Esophagus muscularis mucosa (tissue), 4 donors: ENCODE data around the gene RIOK1. TPM values are rescaled to one million over a fixed set of nuclear protein-coding genes. Genes with fewer than 3 reads are reported as not detected.

Source experiments
- DNase-seq: peaks from one replicate; pipeline ENCODE4 v3.0.0-alpha.2; 2017; ENCODE audit errors: extremely low spot score
- H3K27ac ChIP-seq, 4 donors: fragments of 200-600 bp; sonication (generic); replicated peaks in 1 of 4; 1 replicate in 3 of 4; 2 replicates in 1 of 4; pipeline ENCODE4 v1.5.1; 2016 to 2019; ENCODE audit warnings: mild to moderate bottlenecking in 1 of 4
- H3K27me3 ChIP-seq, 4 donors: fragments of 200-600 bp; sonication (generic); one replicate each; pipeline versions ENCODE4 v1.5.1 to v1.6.0; 2016 to 2019
- H3K36me3 ChIP-seq, 4 donors: fragments of 200-600 bp; sonication (generic); one replicate each; pipeline ENCODE4 v1.5.1; 2016 to 2019
- H3K4me1 ChIP-seq, 4 donors: fragments of 200-600 bp; sonication (generic); one replicate each; pipeline ENCODE4 v1.5.1; 2016 to 2019
- H3K4me3 ChIP-seq, 4 donors: fragments of 200-600 bp; sonication (generic); 1 replicate in 2 of 4; 2 replicates in 2 of 4; pipeline ENCODE4 v1.5.1; 2016 to 2019; ENCODE audit warnings: mild to moderate bottlenecking in 4 of 4, moderate library complexity in 1 of 4
- H3K9me3 ChIP-seq, 4 donors: fragments of 200-600 bp; sonication (generic); 1 replicate in 3 of 4; 2 replicates in 1 of 4; pipeline ENCODE4 v1.5.1; 2016 to 2019
- EP300 ChIP-seq: sonication (generic); formaldehyde crosslinking; IDR thresholded peaks from one replicate; pipeline ENCODE4 v1.6.1; 2017; ENCODE audit warnings: antibody characterized with exemption
- POLR2A ChIP-seq: fragments of 450-650 bp; IDR thresholded peaks from one replicate; pipeline ENCODE4 v1.6.1; 2017; ENCODE audit warnings: antibody characterized with exemption, moderate library complexity, mild to moderate bottlenecking, low read depth
- POLR2AphosphoS5 ChIP-seq, 2 donors: sonication (generic); formaldehyde crosslinking; IDR thresholded peaks; one replicate each; pipeline ENCODE4 v1.6.1; 2017; ENCODE audit warnings: antibody characterized with exemption in 2 of 2
- WGBS: methylation state at CpG from one replicate; pipeline ENCODE4 v1.1.5; 2018; 5-methylcytosine and 5-hydroxymethylcytosine counted together
- intact Hi-C: fragments of 100-400 bp; cut with DNase I; formaldehyde crosslinking; loops from one replicate; pipeline ENCODE4 v1.15.1; 2023
- total RNA-seq, 4 donors: library from RNA; depleted of rRNA; stranded (reverse); fragments of >200 nt; gene quantifications; one replicate each; pipeline versions ENCODE4 v1.1.0 to v1.2.1, GENCODE V29; 2016
- TF ChIP-seq, protein P1 (sequence below), 3 experiments: fragments of 200-600 bp in 2 of 3; fragments of 450-650 bp in 1 of 3; sonication (generic) in 2 of 3; IDR thresholded peaks; one replicate each; pipeline ENCODE4 v1.5.1; 2017 to 2019; ENCODE audit warnings: antibody characterized with exemption in 3 of 3, mild to moderate bottlenecking in 2 of 3, moderate library complexity in 1 of 3

Gene RIOK1
- total RNA-seq, 4 donors from 2014 or later = 14.1 to 20.2 (median 17.5) TPM

DNA sequence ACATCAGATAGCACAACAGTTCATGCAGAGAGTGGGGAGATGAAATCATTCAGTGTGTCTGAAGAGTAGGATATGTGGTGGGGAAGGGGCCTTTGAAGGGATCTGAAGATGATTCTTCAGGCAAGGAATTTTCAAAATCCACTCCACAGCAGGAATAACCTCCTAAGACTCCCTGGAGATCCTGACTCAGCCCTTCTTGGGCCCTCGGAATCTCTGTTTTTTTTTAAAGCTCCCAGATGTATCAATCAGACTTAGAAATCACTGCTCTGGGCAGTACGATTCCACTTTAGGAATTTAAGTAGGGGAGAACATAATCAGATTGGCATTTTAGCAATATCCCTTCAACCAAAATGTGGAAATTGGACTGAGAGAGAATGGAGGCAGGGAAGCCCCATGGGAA is 55.5 kb downstream of the RIOK1 start:
- 73% methylated on average over 2 of the region's 2 CpGs for WGBS
- DNase-seq = no peak

DNA sequence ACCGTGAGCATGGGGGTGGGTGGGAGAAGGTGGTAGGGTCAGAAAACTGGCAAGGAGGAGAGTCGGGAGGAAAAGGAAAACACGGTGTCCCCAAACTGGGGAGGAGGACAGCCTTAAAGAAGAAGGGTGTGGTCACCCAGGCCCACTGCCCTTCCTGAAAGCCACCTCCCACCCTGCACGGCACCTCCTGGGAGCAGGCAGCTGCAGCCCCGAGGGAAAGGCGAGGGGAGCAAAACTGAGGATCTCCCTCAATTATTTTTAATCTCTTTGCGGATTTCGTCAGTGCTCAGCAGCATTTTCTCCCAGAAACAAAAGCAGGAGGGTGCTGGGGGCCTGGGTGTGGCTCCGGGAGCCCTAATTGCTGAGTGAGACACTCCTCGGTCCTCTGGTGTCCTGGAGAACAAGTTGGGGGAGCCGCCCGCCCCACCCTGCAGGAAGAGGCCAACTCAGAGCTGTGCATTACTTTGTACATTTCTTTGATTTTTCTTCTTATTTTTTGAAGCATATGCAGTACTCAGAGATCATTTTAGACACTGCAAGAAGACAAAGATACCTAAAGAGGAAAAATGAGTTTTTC is 56.4 kb downstream of the RIOK1 start:
- no peak for DNase-seq
- Histone ChIP-seq H3K9me3 (no peaks in the 10 kb centered on the region), H3K27me3 (peaks cover 0 to 20% (median 0%) of the 10 kb centered on the region in 4 donors), H3K36me3 (no peaks in the 10 kb centered on the region), H3K4me3 (no peak overlapping the region), H3K4me1 (no peaks in the 10 kb centered on the region), H3K27ac (no peak overlapping the region)
- 74% methylated on average over 12 of the region's 12 CpGs for WGBS
- no peak for TF ChIP-seq EP300
- TF ChIP-seq POLR2A = no peak
- TF ChIP-seq, protein P1, sequence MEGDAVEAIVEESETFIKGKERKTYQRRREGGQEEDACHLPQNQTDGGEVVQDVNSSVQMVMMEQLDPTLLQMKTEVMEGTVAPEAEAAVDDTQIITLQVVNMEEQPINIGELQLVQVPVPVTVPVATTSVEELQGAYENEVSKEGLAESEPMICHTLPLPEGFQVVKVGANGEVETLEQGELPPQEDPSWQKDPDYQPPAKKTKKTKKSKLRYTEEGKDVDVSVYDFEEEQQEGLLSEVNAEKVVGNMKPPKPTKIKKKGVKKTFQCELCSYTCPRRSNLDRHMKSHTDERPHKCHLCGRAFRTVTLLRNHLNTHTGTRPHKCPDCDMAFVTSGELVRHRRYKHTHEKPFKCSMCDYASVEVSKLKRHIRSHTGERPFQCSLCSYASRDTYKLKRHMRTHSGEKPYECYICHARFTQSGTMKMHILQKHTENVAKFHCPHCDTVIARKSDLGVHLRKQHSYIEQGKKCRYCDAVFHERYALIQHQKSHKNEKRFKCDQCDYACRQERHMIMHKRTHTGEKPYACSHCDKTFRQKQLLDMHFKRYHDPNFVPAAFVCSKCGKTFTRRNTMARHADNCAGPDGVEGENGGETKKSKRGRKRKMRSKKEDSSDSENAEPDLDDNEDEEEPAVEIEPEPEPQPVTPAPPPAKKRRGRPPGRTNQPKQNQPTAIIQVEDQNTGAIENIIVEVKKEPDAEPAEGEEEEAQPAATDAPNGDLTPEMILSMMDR (IDR thresholded peaks at IDR 0.05) = no peak
- TF ChIP-seq POLR2AphosphoS5 (IDR thresholded peaks at IDR 0.05) = no peak
- intact Hi-C loops = no loop called here

More for the DNA sequence above, 55.5 kb downstream of the RIOK1 start:
- H3K27ac ChIP-seq = no peak overlapping the region
- H3K4me1 ChIP-seq = no peaks in the 10 kb centered on the region
- TF ChIP-seq EP300 (no peak), POLR2A (no peak)
- TF ChIP-seq, protein P1 (IDR thresholded peaks at IDR 0.05) = no peak
- intact Hi-C loops = no loop called here
- H3K27me3 ChIP-seq = peaks cover 0 to 28% (median 0%) of the 10 kb centered on the region in 4 donors
- H3K4me3 ChIP-seq = no peak overlapping the region
- no peaks in the 10 kb centered on the region for H3K9me3 ChIP-seq
- H3K36me3 ChIP-seq = no peaks in the 10 kb centered on the region

DNA sequence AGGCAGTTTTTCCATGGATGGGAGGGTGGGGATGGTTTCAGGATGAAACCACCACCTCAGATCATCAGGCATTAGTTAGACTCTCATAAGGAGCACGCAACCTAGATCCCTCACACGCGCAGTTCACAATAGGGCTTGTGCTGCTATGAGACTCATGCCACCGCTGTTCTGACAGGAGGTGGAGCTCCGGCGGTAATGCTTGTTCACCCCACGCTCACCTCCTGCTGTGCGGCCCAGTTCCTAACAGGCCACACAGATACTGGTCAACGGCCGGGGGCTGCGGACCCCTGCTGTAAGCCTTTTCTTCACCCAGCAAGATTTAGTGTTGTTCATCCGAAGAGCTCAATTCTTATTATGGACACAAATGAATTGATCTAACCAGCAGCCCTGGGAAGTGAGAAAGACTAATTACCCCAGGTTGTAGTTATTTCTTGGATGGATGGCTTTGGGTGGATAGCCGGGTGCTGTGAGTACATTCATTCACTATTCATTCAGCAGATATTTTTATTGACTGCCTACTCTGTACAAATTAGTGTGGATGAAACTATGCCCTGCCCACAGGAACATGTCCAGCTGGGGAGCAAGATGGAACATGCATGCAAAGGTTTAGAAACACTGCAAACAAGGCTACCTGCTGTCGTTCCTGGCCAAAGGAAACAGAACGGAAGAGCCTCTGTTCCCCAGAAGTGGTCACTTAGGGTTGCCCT is 57.2 kb downstream of the RIOK1 start:
- intact Hi-C loops = no loop called here
- H3K9me3 ChIP-seq = no peaks in the 10 kb centered on the region
- H3K4me3 ChIP-seq = no peak overlapping the region
- H3K27ac ChIP-seq = no peak overlapping the region
- no peak for DNase-seq
- WGBS = 66% methylated on average over 15 of the region's 15 CpGs
- no peak for TF ChIP-seq EP300
- peaks cover 0 to 14% (median 0%) of the 10 kb centered on the region in 4 donors for H3K27me3 ChIP-seq
- H3K36me3 ChIP-seq = no peaks in the 10 kb centered on the region
- H3K4me1 ChIP-seq = no peaks in the 10 kb centered on the region

DNA sequence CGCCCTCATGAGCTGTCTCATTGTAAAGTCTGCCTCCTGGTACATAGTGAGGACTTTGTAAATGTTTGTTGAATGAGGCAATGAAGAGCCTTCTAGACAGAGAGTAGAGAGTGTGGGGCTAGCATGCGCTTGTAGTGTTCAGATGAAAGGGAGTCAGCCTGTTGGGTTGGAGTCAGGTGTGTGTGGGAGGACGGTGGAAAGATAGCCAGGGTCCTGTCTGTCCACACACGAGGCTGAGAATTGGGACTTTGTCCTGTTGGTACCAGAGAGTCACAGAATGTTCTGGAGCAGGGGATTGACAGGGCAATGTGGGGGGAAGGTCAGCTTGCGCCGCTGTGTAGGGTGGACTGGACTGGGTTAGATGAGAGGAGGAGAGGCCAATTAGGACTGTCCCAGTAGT is 58.6 kb downstream of the RIOK1 start:
- 90% methylated on average over 6 of the region's 6 CpGs for WGBS
- H3K36me3 ChIP-seq = no peaks in the 10 kb centered on the region
- H3K27ac ChIP-seq = no peak overlapping the region
- H3K9me3 ChIP-seq = no peaks in the 10 kb centered on the region
- intact Hi-C loops = no loop called here
- H3K27me3 ChIP-seq = peaks cover 0 to 14% (median 0%) of the 10 kb centered on the region in 4 donors
- H3K4me3 ChIP-seq = no peak overlapping the region
- no peak for DNase-seq
- no peaks in the 10 kb centered on the region for H3K4me1 ChIP-seq
- TF ChIP-seq POLR2A = no peak
- TF ChIP-seq, protein P1 (IDR thresholded peaks at IDR 0.05) = no peak
- no peak for TF ChIP-seq POLR2AphosphoS5 (IDR thresholded peaks at IDR 0.05)
- no peak for TF ChIP-seq EP300

DNA sequence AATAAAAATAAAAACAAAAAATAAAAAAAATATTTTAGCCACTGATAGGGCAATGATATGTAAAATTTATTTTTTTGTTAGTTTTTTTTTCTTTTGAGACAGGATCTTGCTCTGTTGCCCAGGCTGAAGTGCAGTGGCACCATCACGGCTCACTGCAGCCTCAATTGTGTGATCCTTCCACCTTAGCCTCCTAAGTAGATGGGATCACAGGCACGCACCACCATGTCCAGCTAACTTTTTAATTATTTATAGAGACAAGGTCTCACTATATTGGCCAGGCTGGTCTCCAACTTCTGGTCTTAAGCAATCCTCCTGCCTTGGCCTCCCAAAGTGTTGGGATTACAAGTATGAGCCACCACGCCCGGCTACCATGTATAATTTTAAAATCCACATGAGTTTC is 59.4 kb downstream of the RIOK1 start:
- intact Hi-C loops = no loop called here
- no peak for DNase-seq
- H3K36me3 ChIP-seq = no peaks in the 10 kb centered on the region
- H3K27me3 ChIP-seq = peaks cover 0 to 14% (median 0%) of the 10 kb centered on the region in 4 donors
- WGBS = 84% methylated on average over 4 of the region's 4 CpGs
- no peak overlapping the region for H3K4me3 ChIP-seq
- H3K4me1 ChIP-seq = no peaks in the 10 kb centered on the region
- no peak overlapping the region for H3K27ac ChIP-seq
- no peaks in the 10 kb centered on the region for H3K9me3 ChIP-seq
- TF ChIP-seq POLR2A = no peak
- no peak for TF ChIP-seq EP300
- TF ChIP-seq, protein P1 (IDR thresholded peaks at IDR 0.05) = no peak
- TF ChIP-seq POLR2AphosphoS5 (IDR thresholded peaks at IDR 0.05) = no peak
